Stimulated activated CD4-positive, alpha-beta T cell treated with anti-CD3 and anti-CD28 coated beads, TNF-alpha, amount 100 ng/mL, for 4 hours (primary cell): Measurements from ENCODE around the gene B4GALNT4.
"Not testable (repeated sequence)": the region's sequence is repeated elsewhere in the genome, so short reads cannot be mapped to it uniquely, and the experiment has no call there.

Source experiments
- DNase-seq, 3 experiments: peaks; one replicate each; pipeline ENCODE4 v3.0.0-alpha.2; 2020; ENCODE audit warnings: low read depth in 3 of 3

B4GALNT4 gene

GRCh38 chr11:359181-359714 lies 10.1 kb upstream of the B4GALNT4 start:
- DNase-seq = no peak

DNA sequence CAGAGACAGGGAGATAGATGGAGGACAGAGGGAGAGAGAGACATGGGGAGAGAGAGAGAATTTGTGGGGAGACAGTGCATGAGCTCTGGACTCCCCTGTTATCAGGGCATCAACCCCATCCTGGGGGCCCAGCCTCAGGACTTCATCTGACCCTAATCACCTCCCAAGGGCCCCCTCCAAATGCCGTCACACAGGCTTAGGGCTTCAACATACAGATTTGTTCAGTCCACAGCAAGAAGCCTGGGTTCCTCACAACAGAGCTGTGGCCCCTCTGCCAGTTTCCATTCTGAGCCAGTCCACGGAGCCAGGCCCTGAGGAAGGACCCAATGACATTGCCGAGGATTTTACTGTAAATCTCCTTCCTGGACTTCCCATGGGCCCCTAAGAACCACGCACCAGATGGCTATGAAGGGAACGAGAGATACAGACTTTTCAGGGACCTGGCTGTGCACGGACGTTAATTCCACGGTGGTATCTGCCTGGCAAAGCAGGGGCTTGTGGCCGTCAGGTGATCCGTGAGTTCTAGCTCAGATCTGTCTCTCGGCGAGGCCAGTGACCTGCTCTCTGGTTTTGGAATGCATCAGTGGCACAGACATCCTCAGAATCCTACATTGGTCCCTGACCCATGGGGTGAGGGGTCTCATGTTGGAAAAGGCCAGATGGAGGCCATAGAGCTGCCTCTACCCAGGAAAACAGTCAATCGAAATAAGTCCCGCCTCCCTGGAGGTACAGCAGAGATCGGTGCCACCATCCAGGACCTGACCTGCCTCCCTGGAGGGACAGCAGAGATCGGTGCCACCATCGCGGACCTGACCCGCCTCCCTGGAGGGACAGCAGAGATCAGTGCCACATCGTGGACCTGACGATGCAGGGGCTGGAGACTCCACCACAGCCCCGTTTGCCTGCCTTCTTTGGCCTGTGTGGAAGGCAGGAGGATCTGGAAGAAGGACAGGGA lies 8.7 kb upstream of the B4GALNT4 start:
- DNase-seq = no peak

DNA sequence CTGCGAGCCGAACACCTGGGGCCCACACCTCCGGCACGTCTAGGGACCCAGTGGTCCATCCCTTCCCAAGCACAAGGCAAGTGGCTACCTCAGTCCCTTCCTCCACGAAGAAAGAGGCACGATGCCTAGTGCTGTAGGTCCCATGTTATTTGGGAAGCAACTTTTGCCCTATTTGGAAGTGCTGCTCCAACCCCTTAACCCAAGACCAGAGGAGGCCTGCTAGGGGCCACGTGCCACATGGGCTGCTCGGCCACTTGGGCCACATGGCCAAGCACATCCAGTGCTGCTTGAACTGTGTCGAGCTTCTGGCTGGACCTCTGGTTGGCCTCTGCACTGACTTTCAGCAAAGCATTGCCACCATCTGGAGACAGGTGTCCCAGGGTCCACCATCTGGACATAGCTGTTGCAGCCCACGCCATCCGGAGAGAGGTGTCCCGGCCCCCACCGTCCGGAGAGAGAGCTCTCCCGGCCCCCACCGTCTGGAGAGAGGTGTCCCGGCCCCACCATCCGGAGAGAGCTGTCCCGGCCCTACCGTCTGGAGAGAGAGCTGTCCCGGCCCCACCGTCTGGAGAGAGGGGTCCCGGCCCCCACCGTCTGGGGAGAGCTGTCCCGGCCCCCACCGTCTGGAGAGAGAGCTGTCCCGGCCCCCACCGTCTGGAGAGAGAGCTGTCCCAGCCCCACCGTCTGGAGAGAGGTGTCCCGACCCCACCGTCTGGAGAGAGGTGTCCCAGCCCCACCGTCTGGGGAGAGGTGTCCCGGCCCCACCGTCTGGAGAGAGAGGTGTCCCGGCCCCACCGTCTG lies 6.5 kb upstream of the B4GALNT4 start:
- no peak for DNase-seq

GRCh38 chr11:363443-363805 lies 5.9 kb upstream of the B4GALNT4 start:
- DNase-seq = not testable (repeated sequence)

- peak; percentile 24 to 42 (median 35) for DNase-seq
Measured at GRCh38 chr11:363948-364761, 5.1 kb upstream of the B4GALNT4 start.

GRCh38 chr11:364991-365725 lies 4.1 kb upstream of the B4GALNT4 start:
- DNase-seq = no peak

DNA sequence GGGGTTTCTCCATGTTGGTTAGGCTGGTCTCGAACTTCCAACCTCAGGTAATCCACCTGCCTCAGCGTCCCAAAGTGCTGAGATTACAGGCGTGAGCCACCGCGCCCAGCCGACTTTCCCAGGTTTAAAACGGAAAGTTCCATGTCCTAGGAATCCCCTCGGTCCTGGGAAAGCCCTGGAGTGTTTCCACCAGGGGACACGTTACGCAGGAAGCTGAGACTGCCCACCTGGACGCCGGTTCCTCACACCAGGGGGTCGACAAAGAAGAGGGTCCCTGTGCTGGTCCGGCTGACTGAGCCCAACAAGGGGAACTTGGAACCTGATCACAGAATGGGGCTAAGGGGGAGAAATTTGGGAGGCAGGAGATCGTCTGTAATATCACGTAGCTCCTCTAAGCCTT lies 3.5 kb upstream of the B4GALNT4 start:
- no peak for DNase-seq

- DNase-seq = no peak
Measured at GRCh38 chr11:367956-368413, 1.3 kb upstream of the B4GALNT4 start.

GRCh38 chr11:368414-369335 lies 624 bp upstream of the B4GALNT4 start:
- DNase-seq = no peak

DNA sequence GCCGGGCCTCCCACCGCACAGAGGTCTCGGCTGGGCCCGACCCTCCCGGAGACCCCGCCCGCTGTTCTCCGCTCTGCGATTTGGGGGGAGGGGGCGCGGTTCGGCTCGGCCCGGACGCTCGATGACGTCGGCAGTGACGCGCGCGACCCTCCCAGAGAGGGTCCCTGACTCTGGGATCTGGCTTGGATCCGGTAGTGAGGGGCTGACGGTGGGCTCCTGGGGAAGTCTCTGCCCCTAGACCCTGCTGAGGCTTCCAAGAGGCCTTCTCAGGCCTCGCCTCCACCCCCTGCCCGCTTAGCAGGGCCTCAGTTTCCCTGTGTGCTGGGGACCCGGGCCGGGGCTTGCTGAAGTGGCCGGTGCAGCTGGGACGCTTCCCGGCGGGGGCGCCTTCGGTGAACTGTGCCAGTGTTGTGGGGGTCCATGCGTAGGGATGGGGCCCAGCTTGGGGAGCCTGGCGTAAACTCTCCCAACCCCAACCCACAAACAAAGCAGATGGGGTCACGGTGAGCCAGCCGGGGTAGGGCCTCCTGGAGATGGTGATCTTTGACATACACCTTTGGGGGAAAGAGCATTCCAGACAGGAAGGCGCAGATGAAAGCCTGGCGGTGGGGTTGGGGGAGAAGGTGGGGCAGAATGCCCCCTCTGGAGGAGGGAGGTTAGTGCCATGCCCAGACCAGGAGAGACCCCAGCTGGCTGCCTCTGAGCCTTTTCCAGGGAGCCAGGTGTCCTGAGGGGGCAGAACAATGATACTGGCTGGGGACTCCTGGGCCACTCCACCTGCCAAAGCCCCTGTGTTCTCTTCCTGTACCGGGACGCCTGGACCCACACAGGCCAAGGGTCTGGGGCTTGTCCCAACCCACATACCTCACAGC lies 1.0 kb downstream of the B4GALNT4 start:
- DNase-seq = no peak

DNA sequence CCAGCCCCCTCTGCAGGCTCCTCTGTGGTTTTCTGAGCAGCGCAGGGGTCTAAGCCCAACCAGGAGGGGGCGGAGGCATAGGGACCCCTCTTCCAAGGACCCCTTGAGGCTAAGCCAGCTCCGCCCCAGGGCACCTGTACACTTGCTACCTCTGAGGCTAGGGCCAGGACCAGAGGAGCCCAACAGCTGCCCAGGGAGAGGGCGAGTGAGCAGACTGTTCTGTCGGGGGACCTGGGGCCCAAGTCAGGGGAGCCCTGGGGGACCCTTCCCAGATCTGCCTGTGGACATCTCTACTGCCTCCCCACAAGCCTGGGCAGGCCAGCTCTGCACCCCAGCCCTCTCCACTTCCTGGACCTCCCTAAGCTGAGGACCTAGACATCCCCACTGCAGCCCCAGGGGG lies 1.8 kb downstream of the B4GALNT4 start:
- DNase-seq = no peak

- no peak for DNase-seq
Measured at GRCh38 chr11:371716-372590, 2.7 kb downstream of the B4GALNT4 start.

- no peak for DNase-seq
Measured at GRCh38 chr11:372809-373715, 3.8 kb downstream of the B4GALNT4 start.

- DNase-seq = no peak
Measured at GRCh38 chr11:373716-374551, 4.6 kb downstream of the B4GALNT4 start.

DNA sequence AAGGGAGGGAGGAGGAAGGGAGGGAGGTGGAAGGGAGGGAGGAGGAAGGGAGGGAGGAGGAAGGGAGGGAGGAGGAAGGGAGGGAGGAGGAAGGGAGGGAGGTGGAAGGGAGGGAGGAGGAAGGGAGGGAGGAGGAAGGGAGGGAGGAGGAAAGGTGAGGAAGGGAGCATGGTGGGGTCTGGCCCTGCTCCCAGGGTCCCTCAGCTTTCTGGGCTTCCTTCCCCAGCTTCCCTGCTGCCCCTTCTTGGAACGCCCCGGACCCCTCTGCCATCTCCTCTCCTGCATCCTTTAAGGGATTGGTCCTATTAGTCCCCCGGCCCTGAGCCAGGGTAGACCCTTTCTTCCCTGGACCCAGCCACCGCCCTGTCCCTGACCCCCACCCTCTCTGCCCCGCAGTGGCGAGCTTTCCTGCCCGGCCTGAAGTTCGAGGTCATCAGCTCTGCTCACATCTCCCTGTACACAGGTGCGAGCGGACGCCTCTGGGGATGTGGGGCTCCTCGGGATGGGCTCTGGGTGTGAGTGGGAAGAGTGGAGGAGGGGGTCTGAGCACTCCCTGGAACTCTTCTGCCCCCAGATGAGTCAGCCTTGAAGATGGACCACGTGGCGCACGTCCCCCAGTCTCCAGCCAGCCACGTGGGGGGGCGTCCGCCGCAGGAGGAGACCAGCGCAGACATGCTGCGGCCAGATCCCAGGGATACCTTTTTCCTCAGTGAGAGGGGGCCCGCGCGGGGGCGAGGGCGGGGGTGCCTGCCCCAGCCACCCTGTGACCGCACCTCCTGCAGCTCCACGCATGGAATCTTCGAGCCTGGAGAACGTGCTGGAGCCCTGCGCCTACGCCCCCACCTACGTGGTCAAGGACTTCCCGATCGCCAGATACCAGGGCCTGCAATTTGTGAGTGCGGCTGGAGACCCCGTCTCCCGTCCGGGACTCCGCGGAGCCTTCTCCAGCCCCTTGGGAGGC lies 6.0 kb downstream of the B4GALNT4 start:
- no peak for DNase-seq
